Naive thymus-derived CD8-positive, alpha-beta T cell (primary cell): ENCODE results near the gene DOCK4. TPM values are rescaled to one million over a fixed set of nuclear protein-coding genes. Genes with fewer than 3 reads are reported as not detected.
A peak's percentile ranks its signal among the peaks of the same experiment; 100 is the strongest.

ENCODE experiments used
- ATAC-seq, 2 donors: fragments of 150-1000 bp; cut with Tn5 transposase in 1 of 2; sonication (Bioruptor Pico), chemical (Tn5 transposase) in 1 of 2; 1 replicate in 1 of 2; 2 replicates in 1 of 2; pipeline ENCODE4 v1.10.0; 2021; ENCODE audit warnings: mild to moderate bottlenecking in 2 of 2, moderate library complexity in 2 of 2
- POLR2A ChIA-PET: fragments of 350-600 bp; sonication (Branson Sonifier 250); formaldehyde crosslinking; loops from one replicate; lab custom pipeline; 2021; ENCODE audit warnings: antibody characterized with exemption; lab: Charles Lee
- DNase-seq, 10 donors: peaks; one replicate each; pipeline versions ENCODE4 v3.0.0 to v3.0.0-alpha.2; 2020 to 2022
- H3K27ac Mint-ChIP-seq, 10 donors: one replicate each; pipeline ENCODE4 v1.8.0; 2020 to 2022; ENCODE audit warnings: mild to moderate bottlenecking in 10 of 10, mixed read lengths in 10 of 10, moderate library complexity in 4 of 10, inconsistent platforms in 1 of 10
- H3K27me3 Mint-ChIP-seq, 5 donors: one replicate each; pipeline ENCODE4 v1.8.0; 2021 to 2022; ENCODE audit warnings: mixed read lengths in 5 of 5
- H3K36me3 Mint-ChIP-seq, 3 donors: one replicate each; pipeline ENCODE4 v1.8.0; 2020 to 2022; ENCODE audit warnings: mixed read lengths in 3 of 3, mild to moderate bottlenecking in 2 of 3, inconsistent platforms in 1 of 3
- H3K4me1 Mint-ChIP-seq, 4 donors: one replicate each; pipeline ENCODE4 v1.8.0; 2021 to 2022; ENCODE audit warnings: mixed read lengths in 4 of 4
- H3K4me3 Mint-ChIP-seq, 10 donors: one replicate each; pipeline ENCODE4 v1.8.0; 2020 to 2022; ENCODE audit warnings: mild to moderate bottlenecking in 10 of 10, mixed read lengths in 10 of 10, moderate library complexity in 6 of 10, inconsistent platforms in 1 of 10
- H3K9me3 Mint-ChIP-seq, 9 donors: one replicate each; pipeline ENCODE4 v1.8.0; 2020 to 2022; ENCODE audit warnings: mixed read lengths in 9 of 9, mild to moderate bottlenecking in 3 of 9, inconsistent platforms in 1 of 9, moderate library complexity in 1 of 9
- polyA plus RNA-seq, 3 donors: library from polyadenylated mRNA; unstranded; fragments of 300-500 nt; fragmentation: Illumina TruSeq; gene quantifications; one replicate each; pipeline ENCODE4 v1.2.3, GENCODE V29; 2021
- total RNA-seq, 8 experiments: library from RNA in 2 of 8; stranded (reverse) in 2 of 8; gene quantifications; one replicate each; pipeline ENCODE4 v1.2.3 and lab custom pipeline; 2021 to 2026

The DOCK4 gene
- total and polyA plus RNA-seq, 5 experiments from 2014 or later: 0.30 to 1.3 (median 0.67) TPM; not detected in 1

- H3K27ac Mint-ChIP-seq: no peak overlapping the region
- H3K9me3 Mint-ChIP-seq: no peaks in the 10 kb centered on the region
- H3K4me1 Mint-ChIP-seq: no peaks in the 10 kb centered on the region
- peaks cover 4 to 29% (median 8%) of the 10 kb centered on the region in 5 donors for H3K27me3 Mint-ChIP-seq
- no peaks in the 10 kb centered on the region for H3K36me3 Mint-ChIP-seq
- no peak for ATAC-seq
- POLR2A ChIA-PET: no interaction called here
- H3K4me3 Mint-ChIP-seq: no peak overlapping the region
- no peak for DNase-seq
Measured at GRCh38 chr7:112145206-112145605, 61.0 kb downstream of the DOCK4 start.

GRCh38 chr7:112144284-112145059 lies 61.7 kb downstream of the DOCK4 start:
- Mint-ChIP-seq H3K4me1 (no peaks in the 10 kb centered on the region), H3K9me3 (no peaks in the 10 kb centered on the region), H3K36me3 (no peaks in the 10 kb centered on the region), H3K27me3 (peaks cover 4 to 23% (median 6%) of the 10 kb centered on the region in 5 donors), H3K4me3 (no peak overlapping the region), H3K27ac (no peak overlapping the region)
- POLR2A ChIA-PET: no interaction called here
- ATAC-seq (no peak), DNase-seq (no peak)

GRCh38 chr7:112143582-112143981 lies 62.6 kb downstream of the DOCK4 start:
- Mint-ChIP-seq H3K27me3 (peaks cover 4 to 23% (median 6%) of the 10 kb centered on the region in 5 donors), H3K36me3 (no peaks in the 10 kb centered on the region), H3K4me1 (no peaks in the 10 kb centered on the region), H3K27ac (no peak overlapping the region), H3K4me3 (no peak overlapping the region), H3K9me3 (no peaks in the 10 kb centered on the region)
- POLR2A ChIA-PET: no interaction called here
- ATAC-seq (no peak), DNase-seq (no peak)

GRCh38 chr7:112143136-112143535 lies 63.1 kb downstream of the DOCK4 start:
- POLR2A ChIA-PET: no interaction called here
- Mint-ChIP-seq H3K36me3 (no peaks in the 10 kb centered on the region), H3K27me3 (peaks cover 4 to 21% (median 6%) of the 10 kb centered on the region in 5 donors), H3K9me3 (no peaks in the 10 kb centered on the region), H3K27ac (no peak overlapping the region), H3K4me1 (no peaks in the 10 kb centered on the region), H3K4me3 (no peak overlapping the region)
- DNase-seq (no peak), ATAC-seq (no peak)

- ATAC-seq (no peak), DNase-seq (no peak)
- H3K9me3 Mint-ChIP-seq: no peaks in the 10 kb centered on the region
- no peaks in the 10 kb centered on the region for H3K4me1 Mint-ChIP-seq
- H3K36me3 Mint-ChIP-seq: no peaks in the 10 kb centered on the region
- POLR2A ChIA-PET: no interaction called here
- H3K4me3 Mint-ChIP-seq: no peak overlapping the region
- H3K27me3 Mint-ChIP-seq: peaks cover 0 to 14% (median 4%) of the 10 kb centered on the region in 5 donors
- no peak overlapping the region for H3K27ac Mint-ChIP-seq
Measured at GRCh38 chr7:112140600-112140999, 65.6 kb downstream of the DOCK4 start.

GRCh38 chr7:112138938-112139337 lies 67.3 kb downstream of the DOCK4 start:
- Mint-ChIP-seq H3K4me1 (no peaks in the 10 kb centered on the region), H3K36me3 (no peaks in the 10 kb centered on the region), H3K27ac (peak overlapping the region in 1 of 10 donors; percentile 21), H3K27me3 (peaks cover 0 to 6% (median 3%) of the 10 kb centered on the region in 5 donors), H3K4me3 (no peak overlapping the region), H3K9me3 (no peaks in the 10 kb centered on the region)
- DNase-seq (no peak), ATAC-seq (no peak)
- POLR2A ChIA-PET: no interaction called here

- H3K36me3 Mint-ChIP-seq: no peaks in the 10 kb centered on the region
- H3K27me3 Mint-ChIP-seq: peaks cover 0 to under 1% (median 0%) of the 10 kb centered on the region in 5 donors
- H3K9me3 Mint-ChIP-seq: no peaks in the 10 kb centered on the region
- H3K4me1 Mint-ChIP-seq: no peaks in the 10 kb centered on the region
- ATAC-seq: no peak
- H3K27ac Mint-ChIP-seq: no peak overlapping the region
- no peak overlapping the region for H3K4me3 Mint-ChIP-seq
- no peak for DNase-seq
- POLR2A ChIA-PET: no interaction called here
Measured at GRCh38 chr7:112138325-112138852, 67.8 kb downstream of the DOCK4 start.

GRCh38 chr7:112137141-112138101 lies 68.8 kb downstream of the DOCK4 start:
- H3K4me1 Mint-ChIP-seq: no peaks in the 10 kb centered on the region
- H3K9me3 Mint-ChIP-seq: no peaks in the 10 kb centered on the region
- DNase-seq (no peak), ATAC-seq (no peak)
- POLR2A ChIA-PET: no interaction called here
- no peak overlapping the region for H3K27ac Mint-ChIP-seq
- H3K36me3 Mint-ChIP-seq: no peaks in the 10 kb centered on the region
- no peak overlapping the region for H3K4me3 Mint-ChIP-seq
- H3K27me3 Mint-ChIP-seq: no peaks in the 10 kb centered on the region

GRCh38 chr7:112136271-112137008 lies 69.8 kb downstream of the DOCK4 start:
- no peaks in the 10 kb centered on the region for H3K36me3 Mint-ChIP-seq
- DNase-seq: no peak
- no peaks in the 10 kb centered on the region for H3K9me3 Mint-ChIP-seq
- H3K4me1 Mint-ChIP-seq: no peaks in the 10 kb centered on the region
- POLR2A ChIA-PET: no interaction called here
- no peak overlapping the region for H3K4me3 Mint-ChIP-seq
- no peak for ATAC-seq
- no peaks in the 10 kb centered on the region for H3K27me3 Mint-ChIP-seq
- no peak overlapping the region for H3K27ac Mint-ChIP-seq

GRCh38 chr7:112135815-112136214 lies 70.4 kb downstream of the DOCK4 start:
- POLR2A ChIA-PET: no interaction called here
- H3K9me3 Mint-ChIP-seq: no peaks in the 10 kb centered on the region
- no peak for DNase-seq
- no peaks in the 10 kb centered on the region for H3K4me1 Mint-ChIP-seq
- H3K4me3 Mint-ChIP-seq: no peak overlapping the region
- H3K36me3 Mint-ChIP-seq: no peaks in the 10 kb centered on the region
- no peak overlapping the region for H3K27ac Mint-ChIP-seq
- H3K27me3 Mint-ChIP-seq: no peaks in the 10 kb centered on the region
- no peak for ATAC-seq

- no peak for DNase-seq
- no peaks in the 10 kb centered on the region for H3K4me1 Mint-ChIP-seq
- no peak for ATAC-seq
- POLR2A ChIA-PET: no interaction called here
- H3K27ac Mint-ChIP-seq: no peak overlapping the region
- no peaks in the 10 kb centered on the region for H3K36me3 Mint-ChIP-seq
- H3K4me3 Mint-ChIP-seq: no peak overlapping the region
- peaks cover 0 to 1% (median 0%) of the 10 kb centered on the region in 9 donors for H3K9me3 Mint-ChIP-seq
- H3K27me3 Mint-ChIP-seq: peaks cover 0 to 2% (median 0%) of the 10 kb centered on the region in 5 donors
Measured at GRCh38 chr7:112134039-112134438, 72.2 kb downstream of the DOCK4 start.

GRCh38 chr7:112133328-112133727 lies 72.9 kb downstream of the DOCK4 start:
- H3K4me1 Mint-ChIP-seq: no peaks in the 10 kb centered on the region
- H3K27ac Mint-ChIP-seq: no peak overlapping the region
- H3K36me3 Mint-ChIP-seq: no peaks in the 10 kb centered on the region
- ATAC-seq: no peak
- peaks cover 0 to 3% (median 0%) of the 10 kb centered on the region in 5 donors for H3K27me3 Mint-ChIP-seq
- H3K4me3 Mint-ChIP-seq: no peak overlapping the region
- DNase-seq: no peak
- POLR2A ChIA-PET: no interaction called here
- H3K9me3 Mint-ChIP-seq: peaks cover 0 to 2% (median 0%) of the 10 kb centered on the region in 9 donors
